GM10266 (cell line): ENCODE data around the gene FYN.

Experiments
- DNase-seq: peaks from one replicate; pipeline ENCODE4 v3.0.0; 2012; ENCODE audit errors: extremely low spot score
- TF ChIP-seq, protein P1 (sequence below): IDR thresholded peaks from 2 replicates; pipeline ENCODE4 v1.5.1; 2012; ENCODE audit warnings: mild to moderate bottlenecking, low read depth; ENCODE audit not compliant: control insufficient read depth, insufficient read depth; ENCODE audit errors: missing control alignments

The FYN gene

DNA sequence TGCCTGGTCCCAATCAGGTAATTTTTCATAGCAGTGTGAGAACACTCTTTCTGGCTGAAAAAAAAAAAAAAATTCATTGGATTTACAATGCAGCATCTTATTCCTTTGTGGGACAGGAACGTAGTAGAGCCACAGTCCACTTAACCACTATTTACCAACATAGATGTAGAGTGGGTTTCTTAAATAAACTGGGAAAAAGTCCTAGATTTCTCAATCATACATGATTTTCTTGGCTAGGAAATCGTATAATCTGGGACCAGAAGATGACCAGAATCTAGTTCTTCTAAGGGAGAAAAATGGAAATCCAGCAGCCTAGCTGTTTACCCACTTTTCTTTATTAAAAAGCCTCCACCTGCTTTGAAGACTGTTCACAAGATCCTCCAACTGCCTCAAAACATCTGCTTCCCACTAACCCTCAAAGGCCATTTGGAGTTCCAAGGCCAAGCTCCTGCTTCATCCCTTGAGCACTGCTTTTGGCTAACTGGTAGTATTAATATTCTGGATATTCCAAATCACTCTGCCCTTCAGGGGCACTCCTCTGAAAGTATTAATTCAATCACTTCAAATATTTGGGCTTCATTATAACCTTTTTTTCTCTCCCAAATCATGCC lies 70.4 kb downstream of the FYN start:
- DNase-seq, result no peak
- TF ChIP-seq, protein P1, sequence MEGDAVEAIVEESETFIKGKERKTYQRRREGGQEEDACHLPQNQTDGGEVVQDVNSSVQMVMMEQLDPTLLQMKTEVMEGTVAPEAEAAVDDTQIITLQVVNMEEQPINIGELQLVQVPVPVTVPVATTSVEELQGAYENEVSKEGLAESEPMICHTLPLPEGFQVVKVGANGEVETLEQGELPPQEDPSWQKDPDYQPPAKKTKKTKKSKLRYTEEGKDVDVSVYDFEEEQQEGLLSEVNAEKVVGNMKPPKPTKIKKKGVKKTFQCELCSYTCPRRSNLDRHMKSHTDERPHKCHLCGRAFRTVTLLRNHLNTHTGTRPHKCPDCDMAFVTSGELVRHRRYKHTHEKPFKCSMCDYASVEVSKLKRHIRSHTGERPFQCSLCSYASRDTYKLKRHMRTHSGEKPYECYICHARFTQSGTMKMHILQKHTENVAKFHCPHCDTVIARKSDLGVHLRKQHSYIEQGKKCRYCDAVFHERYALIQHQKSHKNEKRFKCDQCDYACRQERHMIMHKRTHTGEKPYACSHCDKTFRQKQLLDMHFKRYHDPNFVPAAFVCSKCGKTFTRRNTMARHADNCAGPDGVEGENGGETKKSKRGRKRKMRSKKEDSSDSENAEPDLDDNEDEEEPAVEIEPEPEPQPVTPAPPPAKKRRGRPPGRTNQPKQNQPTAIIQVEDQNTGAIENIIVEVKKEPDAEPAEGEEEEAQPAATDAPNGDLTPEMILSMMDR, result no peak

DNA sequence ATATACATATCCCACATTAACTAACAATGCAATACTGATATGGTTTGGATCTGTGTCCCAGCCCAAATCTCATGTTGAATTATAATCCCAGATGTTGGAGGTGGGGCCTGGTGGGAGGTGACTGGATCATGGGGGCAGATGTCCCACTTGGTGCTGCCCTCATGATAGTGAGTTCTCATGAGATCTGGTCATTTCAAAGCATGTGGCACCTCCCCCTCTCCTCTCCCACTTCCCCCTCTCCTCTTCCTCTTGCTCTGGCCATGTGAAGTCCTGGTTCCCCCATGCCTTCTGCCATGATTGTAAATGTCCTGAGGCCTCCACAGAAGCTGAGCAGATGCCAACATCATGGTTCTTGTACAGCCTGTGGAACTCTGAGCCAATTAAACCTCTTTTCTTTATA lies 71.2 kb downstream of the FYN start:
- TF ChIP-seq, protein P1, result no peak
- no peak for DNase-seq

DNA sequence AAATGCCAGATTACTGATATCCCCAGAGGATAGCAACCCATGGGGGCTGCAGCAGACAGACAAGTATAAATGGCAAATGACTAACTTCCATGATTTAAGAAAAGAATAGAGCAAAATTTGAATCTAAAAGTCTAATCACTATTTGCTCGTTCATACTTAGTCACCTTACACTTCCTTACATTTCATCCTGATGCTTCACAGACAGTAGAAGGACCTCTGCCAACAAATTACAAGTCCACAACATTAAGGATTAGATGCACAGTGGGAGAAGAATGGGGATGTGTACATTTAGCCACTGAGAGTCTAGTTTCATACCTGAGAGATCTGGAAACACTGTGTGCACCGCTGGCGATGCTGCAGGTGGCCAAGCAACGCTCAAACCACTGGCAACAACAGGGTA lies 72.4 kb downstream of the FYN start:
- TF ChIP-seq, protein P1, result no peak
- DNase-seq, result no peak

DNA sequence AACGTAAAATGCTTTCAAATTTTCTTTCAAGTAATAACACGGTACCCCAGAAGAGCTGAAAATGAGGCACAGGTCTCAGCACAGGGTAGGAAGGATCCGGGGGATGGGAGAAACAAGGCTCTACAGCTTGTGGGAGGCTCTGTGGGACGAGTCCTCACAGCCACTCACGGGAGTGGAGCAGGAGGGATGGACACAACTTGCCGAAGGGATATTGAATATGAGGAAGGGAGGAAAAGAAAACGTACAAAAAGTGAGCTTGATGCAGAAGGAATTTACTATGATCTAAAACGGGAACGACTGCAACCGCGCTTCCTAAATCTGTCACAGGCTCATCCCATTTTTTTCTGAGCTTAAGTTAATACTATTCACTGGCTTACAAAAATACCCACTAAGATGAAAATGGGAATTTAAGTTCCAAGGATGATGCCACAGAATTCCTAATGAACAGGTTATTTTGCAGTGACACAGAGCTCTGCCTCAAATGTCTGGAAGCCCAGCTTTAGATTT lies 72.9 kb downstream of the FYN start:
- TF ChIP-seq, protein P1, result no peak
- no peak for DNase-seq

DNA sequence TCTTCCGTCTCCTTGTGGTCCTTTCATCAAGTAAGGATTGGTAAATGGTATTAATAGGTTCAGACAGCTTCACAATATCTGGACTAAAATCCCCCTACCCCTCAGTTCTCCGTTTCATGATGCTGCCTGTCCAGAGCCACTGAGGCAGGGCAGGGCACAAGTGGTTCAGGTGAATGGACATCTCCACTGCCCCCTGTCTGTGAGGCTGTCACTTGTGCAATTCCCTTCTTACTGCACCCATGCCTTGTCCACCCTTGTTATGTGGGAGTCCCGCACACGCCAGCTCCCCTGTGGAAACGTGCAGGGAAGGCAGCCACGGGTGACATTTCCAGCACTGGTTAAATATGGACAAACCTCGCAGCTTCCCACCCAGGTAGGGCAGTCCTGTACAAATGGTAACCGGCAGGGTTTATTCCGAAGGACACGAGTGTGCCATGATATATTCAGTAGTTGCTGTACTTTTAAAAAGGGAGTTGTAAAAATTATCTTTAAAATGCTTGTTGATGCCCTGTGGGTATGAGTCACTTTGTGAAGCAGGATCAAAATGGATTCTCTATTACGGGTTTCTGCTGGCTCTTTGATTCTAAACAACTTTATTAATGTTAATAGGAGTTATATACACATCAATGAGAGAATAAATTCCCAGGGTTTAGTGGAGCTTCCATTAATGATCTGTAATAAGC lies 73.5 kb downstream of the FYN start:
- DNase-seq, result no peak
- TF ChIP-seq, protein P1, result no peak

DNA sequence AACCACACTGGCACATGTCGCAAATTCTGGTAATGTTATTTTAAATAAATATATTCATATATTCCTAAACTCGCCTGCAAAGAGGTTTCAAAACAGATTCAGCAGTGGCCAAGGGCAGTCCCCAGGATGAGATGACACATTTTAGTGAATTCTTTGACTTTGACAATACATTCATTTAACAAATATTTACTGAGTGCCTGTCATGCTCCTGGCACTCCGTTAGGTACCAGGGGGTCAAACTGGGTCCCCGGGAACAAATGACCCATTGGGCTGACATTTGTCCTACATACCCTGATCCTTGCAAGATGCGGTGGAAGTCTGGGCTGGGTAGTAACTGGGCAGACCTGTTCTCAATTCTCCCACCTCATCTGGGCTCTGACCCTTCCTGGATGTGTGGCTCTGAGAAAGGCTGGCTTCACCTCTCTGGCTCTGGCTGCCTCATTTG lies 74.9 kb downstream of the FYN start:
- TF ChIP-seq, protein P1, result no peak
- DNase-seq, result no peak

DNA sequence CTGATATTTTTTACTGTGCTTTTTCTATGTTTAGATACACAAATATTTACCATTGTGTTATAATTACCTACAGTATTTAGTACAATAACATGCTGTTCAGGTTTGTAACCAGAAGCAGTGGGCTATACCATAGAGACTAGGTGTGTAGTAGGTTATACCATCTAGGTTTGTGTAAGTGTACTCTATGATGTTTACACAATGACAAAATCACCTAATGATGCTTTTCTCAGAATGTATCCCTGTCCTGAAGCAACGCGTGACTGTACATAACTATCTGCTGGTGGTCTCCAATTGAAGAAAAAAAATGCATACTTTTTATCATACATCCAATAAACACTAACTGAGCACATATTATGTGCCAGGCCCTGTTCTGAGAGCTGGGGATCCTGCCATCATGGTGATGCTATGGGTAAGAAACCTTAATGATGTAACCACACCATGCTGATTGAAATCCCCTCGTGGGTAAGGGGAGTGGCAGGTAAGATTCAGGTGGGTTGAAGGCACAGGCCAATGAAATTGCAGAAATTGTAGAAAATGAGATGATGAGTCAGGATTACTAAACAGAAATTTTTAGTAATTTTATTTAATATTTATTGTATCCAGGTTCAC lies 76.8 kb downstream of the FYN start:
- DNase-seq, result no peak
- TF ChIP-seq, protein P1, result no peak
